Omental fat pad (tissue), 4 donors: ENCODE data around the gene TMEM209. TPM values are rescaled to one million over a fixed set of nuclear protein-coding genes. Genes with fewer than 3 reads are reported as not detected.

Experiments
- ATAC-seq: fragments of 150-250 bp; one replicate; pipeline ENCODE4 v1.9.1; 2016; ENCODE audit warnings: mild to moderate bottlenecking, moderate library complexity; ENCODE audit not compliant: low FRiP score
- DNase-seq: peaks from one replicate; pipeline ENCODE4 v3.0.0-alpha.2; 2019; ENCODE audit warnings: low spot score
- CTCF ChIP-seq, 3 donors: fragments of 450-650 bp; IDR thresholded peaks; one replicate each; pipeline ENCODE4 v1.5.1; 2016 to 2017; ENCODE audit warnings: antibody characterized with exemption in 3 of 3, mild to moderate bottlenecking in 3 of 3, moderate library complexity in 2 of 3
- total RNA-seq, 4 donors: library from RNA; depleted of rRNA; stranded (reverse); fragments of >200 nt; gene quantifications; one replicate each; pipeline ENCODE4 v1.1.0, GENCODE V29; 2016

TMEM209 gene
- total RNA-seq, 4 donors from 2014 or later: 8.9 to 17.2 (median 10.6) TPM

- no peak for TF ChIP-seq CTCF (IDR thresholded peaks at IDR 0.05)
- DNase-seq (no peak), ATAC-seq (no peak)
Measured at GRCh38 chr7:130213828-130214227, 8.6 kb upstream of the TMEM209 start.

GRCh38 chr7:130210181-130210935, 5.2 kb upstream of the TMEM209 start:
- DNase-seq: no peak
- no peak for TF ChIP-seq CTCF (IDR thresholded peaks at IDR 0.05)
- no peak for ATAC-seq

GRCh38 chr7:130208516-130208915, 3.3 kb upstream of the TMEM209 start:
- TF ChIP-seq CTCF (IDR thresholded peaks at IDR 0.05): no peak
- ATAC-seq: no peak
- DNase-seq: no peak

GRCh38 chr7:130207642-130208041, 2.4 kb upstream of the TMEM209 start, which contains the start of gene SSMEM1:
Gene SSMEM1 (plus strand): TSS chr7:130207860. CDS start chr7:130207911, 51 bp downstream.
- TF ChIP-seq CTCF (IDR thresholded peaks at IDR 0.05): no peak
- peak; percentile 68 for ATAC-seq

GRCh38 chr7:130207033-130207432, 1.8 kb upstream of the TMEM209 start:
- ATAC-seq (no peak), DNase-seq (no peak)
- TF ChIP-seq CTCF (IDR thresholded peaks at IDR 0.05): no peak

More at GRCh38 chr7:130207642-130208041, 2.4 kb upstream of the TMEM209 start, which contains the start of gene SSMEM1:
- DNase-seq: no peak

GRCh38 chr7:130201796-130202195, 3.4 kb downstream of the TMEM209 start:
- no peak for TF ChIP-seq CTCF (IDR thresholded peaks at IDR 0.05)
- DNase-seq (no peak), ATAC-seq (no peak)

- DNase-seq (no peak), ATAC-seq (no peak)
- TF ChIP-seq CTCF (IDR thresholded peaks at IDR 0.05): no peak
Measured at GRCh38 chr7:130197094-130197493, 8.1 kb downstream of the TMEM209 start.
